MG63 (cell line): ENCODE data around the gene TGFBI. TPM values are rescaled to one million over a fixed set of nuclear protein-coding genes. Genes with fewer than 3 reads are reported as not detected.
A peak's percentile ranks its signal among the peaks of the same experiment; 100 is the strongest.

Source experiments
- DNase-seq: peaks from one replicate; pipeline ENCODE4 v3.0.0-alpha.2; 2020
- H3K27me3 ChIP-seq: fragments of 250-450 bp; sonication (Bioruptor Pico); 2 replicates; pipeline ENCODE4 v1.5.1; 2020; ENCODE audit warnings: mild to moderate bottlenecking, moderate library complexity
- H3K36me3 ChIP-seq: fragments of 250-450 bp; sonication (Bioruptor Pico); 2 replicates; pipeline ENCODE4 v1.5.1; 2020; ENCODE audit warnings: mild to moderate bottlenecking, moderate library complexity
- H3K4me3 ChIP-seq: fragments of 250-450 bp; sonication (Bioruptor Pico); 2 replicates; pipeline ENCODE4 v1.5.1; 2020; ENCODE audit warnings: mild to moderate bottlenecking, moderate library complexity
- H3K9me3 ChIP-seq: fragments of 250-450 bp; sonication (Bioruptor Pico); 2 replicates; pipeline ENCODE4 v1.5.1; 2020; ENCODE audit warnings: mild to moderate bottlenecking, moderate library complexity
- total RNA-seq: library from RNA; depleted of rRNA; stranded (reverse); fragments of >200 nt; shearing (Covaris generic); gene quantifications from 2 replicates; pipeline ENCODE4 v1.2.3, GENCODE V29; 2014; ENCODE audit warnings: low replicate concordance; rRNA removed

Gene TGFBI
- total RNA-seq, result 2,057 and 2,194 TPM in 2 replicates

DNA sequence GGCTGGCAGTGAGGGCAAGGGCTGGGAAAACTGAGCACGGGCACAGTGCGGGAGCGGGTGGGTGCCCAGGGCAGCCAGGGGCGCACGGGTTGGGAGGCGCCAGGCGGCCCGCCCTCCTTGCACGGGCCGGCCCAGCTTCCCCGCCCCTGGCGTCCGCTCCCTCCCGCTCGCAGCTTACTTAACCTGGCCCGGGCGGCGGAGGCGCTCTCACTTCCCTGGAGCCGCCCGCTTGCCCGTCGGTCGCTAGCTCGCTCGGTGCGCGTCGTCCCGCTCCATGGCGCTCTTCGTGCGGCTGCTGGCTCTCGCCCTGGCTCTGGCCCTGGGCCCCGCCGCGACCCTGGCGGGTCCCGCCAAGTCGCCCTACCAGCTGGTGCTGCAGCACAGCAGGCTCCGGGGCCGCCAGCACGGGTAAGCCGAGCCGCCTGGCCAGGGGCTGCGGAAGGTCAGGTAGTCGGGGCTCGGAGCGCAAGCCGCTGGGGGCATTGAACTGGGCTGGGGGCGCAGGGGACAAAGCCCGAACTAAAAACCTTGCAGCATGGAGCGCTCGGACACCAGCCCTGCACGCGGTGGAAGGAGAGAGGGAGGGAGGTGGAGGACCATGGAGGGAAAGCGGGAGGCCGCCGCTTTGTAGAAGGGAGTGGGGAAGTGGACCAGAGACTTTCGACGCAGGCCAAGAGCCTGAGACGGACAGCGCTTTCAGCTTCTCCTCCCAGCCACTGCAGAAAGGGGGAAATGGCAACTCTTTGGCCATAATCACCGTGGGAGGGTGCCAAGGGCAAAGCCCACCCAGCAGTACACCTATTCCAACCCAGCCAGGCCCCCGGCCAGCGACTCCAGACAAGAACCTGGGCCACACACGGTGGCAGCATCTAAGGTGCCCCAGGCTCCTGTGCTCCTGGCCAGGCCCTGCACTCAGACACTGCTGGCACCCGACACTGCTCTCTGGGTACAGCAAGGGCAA, at the start of gene TGFBI:
TGFBI (plus strand) TSS at position 207 of the 961 bp plus-strand sequence; CDS start at position 275, 68 bp downstream.
- DNase-seq, result peak; percentile 91
- H3K36me3 ChIP-seq, result peaks cover 52% of the 10 kb centered on the region
- peak within 1 kb of the TSS; percentile 69 for H3K4me3 ChIP-seq
- H3K9me3 ChIP-seq, result no peaks in the 10 kb centered on the region
- H3K27me3 ChIP-seq, result no peaks in the 10 kb centered on the region

DNA sequence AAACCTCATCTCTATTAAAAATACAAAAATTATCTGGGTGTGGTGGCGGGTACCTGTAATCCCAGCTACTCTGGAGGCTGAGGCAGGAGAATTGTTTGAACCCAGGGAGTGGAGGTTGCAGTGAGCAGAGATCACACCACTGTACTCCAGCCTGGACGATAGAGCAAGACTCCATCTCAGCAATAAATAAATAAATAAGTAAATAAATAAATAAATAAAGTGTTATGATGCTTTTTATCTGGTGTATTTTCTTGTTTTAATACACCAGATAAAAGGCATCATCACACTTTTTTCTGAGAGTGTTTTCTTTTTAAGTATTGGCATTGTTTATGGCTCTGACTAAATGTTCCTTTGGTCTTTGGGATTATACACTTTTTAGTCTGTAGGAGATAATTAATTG, 49.8 kb upstream of the TGFBI start:
- DNase-seq, result no peak
- Histone ChIP-seq H3K27me3 (no peaks in the 10 kb centered on the region), H3K36me3 (no peaks in the 10 kb centered on the region), H3K9me3 (peaks cover 10% of the 10 kb centered on the region; the same call in 1 of the 2 replicates), H3K4me3 (no peak overlapping the region)

- DNase-seq, result peak; percentile 49
- Histone ChIP-seq H3K9me3 (peaks cover 10% of the 10 kb centered on the region; the same call in 1 of the 2 replicates), H3K36me3 (no peaks in the 10 kb centered on the region), H3K4me3 (no peak overlapping the region), H3K27me3 (no peaks in the 10 kb centered on the region)
Observed at GRCh38 chr5:135979510-135979909, 49.3 kb upstream of the TGFBI start.

GRCh38 chr5:135980620-135981019, 48.2 kb upstream of the TGFBI start:
- H3K9me3 ChIP-seq, result peaks cover 10% of the 10 kb centered on the region; the same call in 1 of the 2 replicates
- H3K36me3 ChIP-seq, result no peaks in the 10 kb centered on the region
- no peaks in the 10 kb centered on the region for H3K27me3 ChIP-seq
- no peak for DNase-seq
- H3K4me3 ChIP-seq, result no peak overlapping the region

GRCh38 chr5:135985951-135986350, 42.8 kb upstream of the TGFBI start:
- no peak for DNase-seq
- no peak overlapping the region for H3K4me3 ChIP-seq
- peaks cover 12% of the 10 kb centered on the region for H3K9me3 ChIP-seq
- H3K27me3 ChIP-seq, result no peaks in the 10 kb centered on the region
- H3K36me3 ChIP-seq, result no peaks in the 10 kb centered on the region

DNA sequence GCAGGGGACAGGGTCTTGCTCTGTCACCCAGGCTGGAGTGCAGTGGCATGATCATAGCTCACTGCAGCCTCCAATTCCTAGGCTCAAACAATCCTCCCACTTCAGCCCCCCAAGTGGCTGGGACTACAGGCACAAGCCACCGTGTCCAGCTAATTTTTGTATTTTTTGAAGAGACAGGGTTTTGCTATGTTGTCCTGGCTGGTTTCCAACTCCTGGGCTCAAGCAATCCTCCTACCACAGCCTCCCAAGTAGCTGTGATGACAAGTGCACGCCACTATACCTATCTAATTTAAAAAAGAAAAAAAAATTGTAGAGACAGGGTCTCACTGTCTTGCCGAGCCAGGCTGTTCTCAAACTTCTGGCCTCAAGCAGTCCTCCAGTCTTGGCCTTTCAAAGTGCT, 42.4 kb upstream of the TGFBI start:
- H3K9me3 ChIP-seq, result peaks cover 9% of the 10 kb centered on the region
- no peak overlapping the region for H3K4me3 ChIP-seq
- H3K27me3 ChIP-seq, result no peaks in the 10 kb centered on the region
- DNase-seq, result no peak
- H3K36me3 ChIP-seq, result no peaks in the 10 kb centered on the region

GRCh38 chr5:135986891-135987401, 41.8 kb upstream of the TGFBI start:
- no peaks in the 10 kb centered on the region for H3K36me3 ChIP-seq
- no peak overlapping the region for H3K4me3 ChIP-seq
- peak; percentile 62 for DNase-seq
- H3K27me3 ChIP-seq, result no peaks in the 10 kb centered on the region
- peaks cover 5% of the 10 kb centered on the region for H3K9me3 ChIP-seq

DNA sequence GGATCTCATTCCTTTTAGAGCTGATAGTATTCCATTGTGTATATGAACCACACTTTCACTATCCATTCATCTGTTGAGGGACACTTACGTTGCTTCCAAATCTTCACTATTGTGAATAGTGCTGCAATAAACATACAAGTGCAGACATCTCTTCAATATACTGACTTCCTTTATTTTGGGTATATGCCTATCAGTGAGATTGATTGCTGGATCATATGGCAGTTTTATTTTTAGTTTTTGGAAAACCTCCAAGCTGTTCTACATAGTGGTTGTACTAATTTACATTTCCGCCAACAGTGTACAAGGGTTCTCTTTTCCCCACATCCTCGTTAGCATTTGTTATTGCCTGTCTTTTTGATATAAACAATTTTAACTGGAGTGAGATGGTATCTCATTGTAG, 40.2 kb upstream of the TGFBI start:
- Histone ChIP-seq H3K27me3 (no peaks in the 10 kb centered on the region), H3K36me3 (no peaks in the 10 kb centered on the region), H3K9me3 (peaks cover 2% of the 10 kb centered on the region), H3K4me3 (no peak overlapping the region)
- DNase-seq, result no peak

- Histone ChIP-seq H3K27me3 (no peaks in the 10 kb centered on the region), H3K9me3 (peaks cover 2% of the 10 kb centered on the region), H3K4me3 (no peak overlapping the region), H3K36me3 (no peaks in the 10 kb centered on the region)
- no peak for DNase-seq
Observed at GRCh38 chr5:135989686-135990085, 39.1 kb upstream of the TGFBI start.

- no peaks in the 10 kb centered on the region for H3K27me3 ChIP-seq
- H3K36me3 ChIP-seq, result no peaks in the 10 kb centered on the region
- no peak for DNase-seq
- peaks cover 5% of the 10 kb centered on the region for H3K9me3 ChIP-seq
- H3K4me3 ChIP-seq, result no peak overlapping the region
Observed at GRCh38 chr5:135990528-135991255, 38.1 kb upstream of the TGFBI start.

DNA sequence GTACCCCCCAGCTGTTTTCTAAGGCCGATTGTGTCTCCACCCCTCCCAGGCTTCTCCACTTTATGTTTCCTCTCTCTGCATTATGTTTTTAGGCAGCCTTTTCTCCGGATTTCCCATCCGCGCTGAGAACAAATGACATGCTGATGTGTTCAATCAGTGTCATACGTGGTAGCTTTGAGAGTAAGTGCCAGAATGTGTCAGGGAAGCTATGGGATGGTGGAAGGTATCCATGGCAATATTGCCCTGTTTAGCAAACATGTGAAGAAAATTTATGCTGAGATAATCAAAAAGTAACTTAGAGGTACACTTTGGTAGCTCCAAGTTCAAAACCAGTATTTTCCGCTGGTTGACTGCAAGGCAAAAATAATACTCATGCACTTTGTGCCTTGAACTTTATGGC, 37.4 kb upstream of the TGFBI start:
- H3K36me3 ChIP-seq, result no peaks in the 10 kb centered on the region
- no peak overlapping the region for H3K4me3 ChIP-seq
- H3K9me3 ChIP-seq, result peaks cover 5% of the 10 kb centered on the region
- no peaks in the 10 kb centered on the region for H3K27me3 ChIP-seq
- no peak for DNase-seq

DNA sequence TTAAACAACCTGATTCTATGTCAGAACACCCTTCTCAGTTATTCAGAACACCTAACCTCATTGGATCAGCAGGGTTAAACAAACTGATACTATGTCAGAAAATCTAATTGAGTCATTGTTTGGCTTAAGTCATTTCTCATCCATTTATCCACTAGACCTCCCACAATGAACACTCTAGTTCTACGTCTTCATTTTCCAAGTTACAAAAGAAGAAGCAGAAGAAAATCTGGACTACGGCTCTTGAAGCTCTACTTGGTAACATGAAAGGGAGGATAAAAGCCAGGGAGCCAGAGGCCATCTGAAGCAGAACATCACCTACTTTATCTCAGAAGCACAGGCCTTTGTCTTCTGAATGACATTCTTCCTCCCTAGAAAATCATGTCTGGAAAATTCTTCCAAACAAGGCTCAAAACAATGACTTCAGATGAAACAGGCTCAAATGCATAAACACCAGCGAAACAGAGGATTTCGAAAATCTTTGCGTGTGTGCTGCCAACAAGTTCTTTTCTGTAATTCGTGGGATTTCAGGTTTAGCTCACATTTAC, 35.4 kb upstream of the TGFBI start:
- H3K9me3 ChIP-seq, result peaks cover 5% of the 10 kb centered on the region
- no peaks in the 10 kb centered on the region for H3K27me3 ChIP-seq
- H3K4me3 ChIP-seq, result no peak overlapping the region
- no peaks in the 10 kb centered on the region for H3K36me3 ChIP-seq
- DNase-seq, result no peak

DNA sequence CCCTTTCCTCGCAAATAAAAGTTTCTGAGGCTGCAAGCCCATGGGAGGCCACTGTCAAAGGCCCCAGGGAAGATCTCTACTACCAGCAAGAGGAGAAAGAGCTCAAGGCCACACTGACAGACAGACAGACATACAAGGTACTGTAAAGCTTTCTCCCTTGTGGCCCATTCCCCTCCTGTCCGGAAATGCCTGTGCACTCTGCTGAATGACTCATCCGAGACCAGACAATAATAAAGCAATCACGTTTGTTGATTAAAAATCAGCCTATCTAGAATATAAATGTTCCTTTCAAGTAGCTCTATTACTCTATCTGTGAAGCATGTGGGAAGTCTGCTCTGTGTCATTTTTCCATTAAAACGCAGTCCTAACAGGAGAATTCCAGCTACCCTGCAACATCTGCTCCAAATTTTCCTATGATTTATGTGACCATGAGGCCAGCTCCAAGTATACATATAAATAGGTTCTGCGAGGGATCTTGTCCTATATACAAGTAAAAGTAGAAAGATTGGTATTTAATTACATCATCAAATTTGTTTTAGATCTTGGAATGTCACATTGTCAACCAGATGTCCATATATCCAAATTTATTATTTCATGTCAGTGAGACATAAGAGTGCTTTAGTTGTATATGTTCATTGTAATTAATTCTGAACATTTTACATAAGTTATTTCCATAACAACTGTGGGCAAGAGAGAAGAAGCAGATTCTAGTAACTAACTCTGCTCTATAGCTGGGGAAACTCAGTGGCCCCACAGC, 34.7 kb upstream of the TGFBI start:
- DNase-seq, result peak; percentile 74
- no peaks in the 10 kb centered on the region for H3K27me3 ChIP-seq
- H3K4me3 ChIP-seq, result no peak overlapping the region
- peaks cover 5% of the 10 kb centered on the region for H3K9me3 ChIP-seq
- H3K36me3 ChIP-seq, result no peaks in the 10 kb centered on the region

DNA sequence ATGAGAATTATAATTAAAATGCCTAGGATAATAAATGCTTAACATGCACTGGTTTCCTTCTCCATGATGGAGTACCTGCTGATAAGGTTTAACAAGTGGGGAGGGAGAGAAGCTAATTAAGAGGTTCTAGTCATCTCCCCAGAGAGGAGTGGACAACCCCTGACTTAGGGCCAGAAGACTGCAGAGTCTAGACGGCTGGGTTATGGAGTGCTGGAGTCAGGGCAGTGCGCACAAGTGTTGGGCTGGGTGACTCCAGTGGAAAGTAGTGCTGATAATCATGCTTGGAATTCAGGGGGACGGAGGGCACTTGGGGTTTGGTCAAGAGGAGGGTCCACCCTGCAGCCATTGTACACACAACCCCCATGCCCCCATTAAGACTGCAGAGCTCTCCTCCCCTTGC, 32.8 kb upstream of the TGFBI start:
- H3K27me3 ChIP-seq, result no peaks in the 10 kb centered on the region
- H3K9me3 ChIP-seq, result peaks cover 3% of the 10 kb centered on the region; the same call in 1 of the 2 replicates
- H3K36me3 ChIP-seq, result no peaks in the 10 kb centered on the region
- no peak overlapping the region for H3K4me3 ChIP-seq
- DNase-seq, result no peak

DNA sequence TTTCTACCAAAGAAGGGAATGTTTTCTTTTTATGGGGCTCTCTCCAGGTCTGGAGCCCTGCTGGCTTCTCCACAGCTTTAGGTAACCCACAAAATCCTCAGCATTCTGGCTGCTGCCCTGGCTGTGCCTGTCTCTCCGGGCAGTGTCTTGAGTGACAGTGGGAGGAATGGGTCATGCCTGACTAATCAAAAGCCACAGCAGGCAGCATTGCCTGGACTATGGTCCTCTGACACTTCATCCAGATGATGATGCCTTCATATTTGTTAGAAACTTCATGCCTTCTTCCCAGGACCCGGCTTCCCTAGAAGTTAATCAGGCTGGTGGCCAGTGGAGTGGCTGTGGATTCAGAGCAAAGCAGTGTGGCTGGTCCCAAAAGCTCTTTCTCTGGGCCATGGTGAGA, 32.2 kb upstream of the TGFBI start:
- peaks cover 3% of the 10 kb centered on the region; the same call in 1 of the 2 replicates for H3K9me3 ChIP-seq
- H3K27me3 ChIP-seq, result no peaks in the 10 kb centered on the region
- H3K36me3 ChIP-seq, result no peaks in the 10 kb centered on the region
- peak; percentile 70 for DNase-seq
- H3K4me3 ChIP-seq, result no peak overlapping the region

GRCh38 chr5:135997673-135998335, 31.0 kb upstream of the TGFBI start:
- H3K27me3 ChIP-seq, result no peaks in the 10 kb centered on the region
- peaks cover 3% of the 10 kb centered on the region; the same call in 1 of the 2 replicates for H3K9me3 ChIP-seq
- H3K4me3 ChIP-seq, result no peak overlapping the region
- H3K36me3 ChIP-seq, result no peaks in the 10 kb centered on the region
- DNase-seq, result no peak
